ENCODE measurements around the gene RNF157.
"Not testable (repeated sequence)": the region's sequence is repeated elsewhere in the genome, so short reads cannot be mapped to it uniquely, and the experiment has no call there.

Gene RNF157

GRCh38 chr17:76270770-76271668, 30.7 kb upstream of the RNF157 start:
- no peak for DNase-seq (ENCODE audit: low read depth)

GRCh38 chr17:76270127-76270592, 29.9 kb upstream of the RNF157 start:
- DNase-seq (ENCODE audit: low read depth): no peak

GRCh38 chr17:76268991-76269981, 29.0 kb upstream of the RNF157 start:
- DNase-seq (ENCODE audit: low read depth): no peak

- peak; percentile 81 for DNase-seq (ENCODE audit: low read depth)
These were observed 27.9 kb upstream of the RNF157 start for GRCh38 chr17:76268015-76268749.

GRCh38 chr17:76267581-76268001, 27.3 kb upstream of the RNF157 start:
- not testable (repeated sequence) for DNase-seq (ENCODE audit: low read depth)

GRCh38 chr17:76267051-76267576, 26.8 kb upstream of the RNF157 start:
- DNase-seq (ENCODE audit: low read depth): no peak

GRCh38 chr17:76266244-76266938, 26.1 kb upstream of the RNF157 start:
- peak; percentile 58 for DNase-seq (ENCODE audit: low read depth)

- DNase-seq (ENCODE audit: low read depth): peak; percentile 61
These were observed 25.4 kb upstream of the RNF157 start for GRCh38 chr17:76265624-76266243.

- DNase-seq (ENCODE audit: low read depth): peak; percentile 100
These were observed 24.7 kb upstream of the RNF157 start, which contains the start of gene UBALD2 for GRCh38 chr17:76264755-76265623. Gene UBALD2, plus strand, starts transcription at chr17:76265348. Its CDS starts 158 bp downstream, at chr17:76265506.

- DNase-seq (ENCODE audit: low read depth): no peak
These were observed 24.1 kb upstream of the RNF157 start for GRCh38 chr17:76264425-76264754.

- no peak for DNase-seq (ENCODE audit: low read depth)
These were observed 23.6 kb upstream of the RNF157 start for GRCh38 chr17:76263896-76264295.

GRCh38 chr17:76262732-76263344, 22.5 kb upstream of the RNF157 start:
- no peak for DNase-seq (ENCODE audit: low read depth)

- peak; percentile 52 for DNase-seq (ENCODE audit: low read depth)
These were observed 21.3 kb upstream of the RNF157 start for GRCh38 chr17:76261421-76262215.

GRCh38 chr17:76260669-76261068, 20.4 kb upstream of the RNF157 start:
- DNase-seq (ENCODE audit: low read depth): no peak

- no peak for DNase-seq (ENCODE audit: low read depth)
These were observed 19.9 kb upstream of the RNF157 start for GRCh38 chr17:76260220-76260619.

- not testable (repeated sequence) for DNase-seq (ENCODE audit: low read depth)
These were observed 16.2 kb upstream of the RNF157 start for GRCh38 chr17:76256430-76257050.

- DNase-seq (ENCODE audit: low read depth): no peak
These were observed 15.6 kb upstream of the RNF157 start for GRCh38 chr17:76255801-76256429.
